ENCODE measurements around the gene SCAI. TPM values are rescaled to one million over a fixed set of nuclear protein-coding genes. Genes with fewer than 3 reads are reported as not detected.

SCAI gene
- total and polyA plus RNA-seq, 2 of the 4 experiments (the other 2 are of a cell fraction): 3.6 to 14.5 TPM

- POLR2A ChIA-PET (ENCODE audit: unreplicated experiment): no interaction called here
- Histone ChIP-seq H3K14ac (replicated peaks; ENCODE audit: low read depth, low read length) (no peak overlapping the region), H3K4me1 (ENCODE audit: control insufficient read depth, insufficient read depth, low read length) (no peaks in the 10 kb centered on the region), H4K8ac (ENCODE audit: low read depth in 2 of 2, low read length in 2 of 2) (no peak overlapping the region), H3K9me1 (ENCODE audit: insufficient read depth, low read length) (no peaks in the 10 kb centered on the region), H3K4me3 (ENCODE audit: insufficient read depth, low read depth, low read length) (no peak overlapping the region), H2BK120ac (ENCODE audit: low read depth, low read length) (no peak overlapping the region), H4K91ac (ENCODE audit: insufficient read depth, low read depth, low read length) (no peak overlapping the region), H3K9ac (ENCODE audit: low read depth, low read length) (no peak overlapping the region), H2BK20ac (ENCODE audit: low read depth, low read length) (no peak overlapping the region), H2AK5ac (ENCODE audit: low read depth, low read length) (no peak overlapping the region), H3K79me1 (ENCODE audit: low read depth in 1 of 2, low read length in 2 of 2) (peaks cover 14 to 15% of the 10 kb centered on the region in 2 experiments; a peak in 3 of 4 replicates), H2AK9ac (replicated peaks; ENCODE audit: low read depth, low read length, poor library complexity) (no peak overlapping the region), H4K20me1 (ENCODE audit: insufficient read depth, low read length) (no peaks in the 10 kb centered on the region), H3K18ac (ENCODE audit: low read depth, low read length) (no peak overlapping the region), H2BK5ac (ENCODE audit: low read depth, low read length, poor library complexity, severe bottlenecking) (no peak overlapping the region), H3K4me2 (ENCODE audit: low read depth, low read length) (no peak overlapping the region), H3K56ac (ENCODE audit: extremely low read depth, insufficient read depth, low read length) (no peak overlapping the region), H3K9me3 (ENCODE audit: control insufficient read depth, insufficient read depth, low read length) (no peaks in the 10 kb centered on the region), H3K4ac (ENCODE audit: low read depth, low read length) (no peak overlapping the region), H3K36me3 (ENCODE audit: control insufficient read depth, insufficient read depth, low read length) (no peaks in the 10 kb centered on the region), H3K23ac (ENCODE audit: low read depth, low read length) (no peak overlapping the region), H3K27me3 (ENCODE audit: control insufficient read depth, insufficient read depth, low read length) (no peaks in the 10 kb centered on the region), H2AFZ (replicated peaks; ENCODE audit: low read length, poor library complexity) (no peak overlapping the region), H3K27ac (ENCODE audit: insufficient read depth, low read length) (no peak overlapping the region), H4K5ac (ENCODE audit: low read depth, low read length) (no peak overlapping the region), H2BK15ac (ENCODE audit: low read depth, low read length) (no peak overlapping the region)
- no peak for TF ChIP-seq FOS (IDR thresholded peaks at IDR 0.05; ENCODE audit: low read depth, low read length)
- TF ChIP-seq USF2 (IDR thresholded peaks at IDR 0.05; ENCODE audit: low read depth, low read length): no peak
- no peak for TF ChIP-seq MAZ (IDR thresholded peaks at IDR 0.05; ENCODE audit: borderline replicate concordance, low read depth, low read length)
- no peak for TF ChIP-seq MAFK (IDR thresholded peaks at IDR 0.05; ENCODE audit: low read depth, low read length)
- no peak for TF ChIP-seq ELK1 (IDR thresholded peaks at IDR 0.05; ENCODE audit: borderline replicate concordance, low read depth, low read length)
- TF ChIP-seq POLR2A (IDR thresholded peaks at IDR 0.05; ENCODE audit: low read depth, low read length): no peak
- TF ChIP-seq MXI1 (IDR thresholded peaks at IDR 0.05; ENCODE audit: borderline replicate concordance, low read depth, low read length): no peak
- no peak for TF ChIP-seq RCOR1 (IDR thresholded peaks at IDR 0.05; ENCODE audit: insufficient replicate concordance, low read length)
- TF ChIP-seq RAD21 (IDR thresholded peaks at IDR 0.05; ENCODE audit: low read length): no peak
- TF ChIP-seq BHLHE40 (IDR thresholded peaks at IDR 0.05; ENCODE audit: low read depth, low read length): no peak
- TF ChIP-seq CTCF (conservative IDR thresholded peaks at IDR 0.05; ENCODE audit: low read depth, low read length): no peak
- no peak for TF ChIP-seq CHD1 (IDR thresholded peaks at IDR 0.05; ENCODE audit: low read depth, low read length)
- no peak for TF ChIP-seq SMC3 (IDR thresholded peaks at IDR 0.05; ENCODE audit: low read depth, low read length)
- TF ChIP-seq NFE2L2 (IDR thresholded peaks at IDR 0.05; ENCODE audit: low read depth, low read length): no peak
- no peak for TF ChIP-seq CEBPB (IDR thresholded peaks at IDR 0.05; ENCODE audit: low read depth, low read length)
- TF ChIP-seq RFX5 (IDR thresholded peaks at IDR 0.05; ENCODE audit: low read depth, low read length): no peak
- intact Hi-C loops (cut with micrococcal nuclease): no loop called here
- dilution Hi-C loops (cut with HindIII; ENCODE audit: low sequenced_read_pairs, unreplicated experiment): no loop called here
- CTCF ChIA-PET: no interaction called here
- in situ Hi-C loops (cut with MboI; ENCODE audit: low sequenced_read_pairs): no loop called here
- BruUV-seq (replicated peaks): no TSS peak
- 100% methylated on average over 2 of the region's 5 CpGs; no CpG with 5 or more reads in 1 of the 2 experiments for WGBS, 2 experiments (ENCODE audit: extremely low coverage in 2 of 2, insufficient read length in 1 of 2)
- no peak for ATAC-seq (ENCODE audit: low read depth)
- DNase-seq: no peak
Observed at GRCh38 chr9:125088752-125089151, 54.6 kb downstream of the SCAI start.
